ENCODE results near the gene CACNG4.

The CACNG4 gene

DNA sequence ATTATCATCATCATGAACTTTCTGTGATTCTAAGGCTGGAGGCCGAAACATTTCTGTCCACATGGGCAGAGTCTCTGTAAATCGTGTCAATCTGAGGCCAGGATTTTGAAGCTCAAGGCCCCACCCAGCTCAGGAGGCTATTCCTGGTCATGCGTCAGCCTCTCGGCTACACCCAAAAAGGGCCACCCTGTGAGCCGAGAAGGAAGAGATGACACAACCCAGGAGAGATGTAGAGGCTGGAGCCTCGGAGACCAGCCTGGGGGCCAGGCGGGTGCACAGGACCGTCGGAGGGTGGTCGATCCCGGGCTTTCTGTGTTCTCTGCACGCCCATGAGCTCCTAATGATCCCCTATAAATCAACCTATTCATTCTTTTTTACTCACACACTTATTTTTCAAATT is 78.8 kb downstream of the CACNG4 start:
- no peak for DNase-seq (ENCODE audit: low read depth)

GRCh38 chr17:67044016-67044772 is 79.7 kb downstream of the CACNG4 start, which contains the start of gene CACNG1:
CACNG1 (plus strand) TSS chr17:67044554; CDS start chr17:67044661, 107 bp downstream.
- no peak for DNase-seq (ENCODE audit: low read depth)

DNA sequence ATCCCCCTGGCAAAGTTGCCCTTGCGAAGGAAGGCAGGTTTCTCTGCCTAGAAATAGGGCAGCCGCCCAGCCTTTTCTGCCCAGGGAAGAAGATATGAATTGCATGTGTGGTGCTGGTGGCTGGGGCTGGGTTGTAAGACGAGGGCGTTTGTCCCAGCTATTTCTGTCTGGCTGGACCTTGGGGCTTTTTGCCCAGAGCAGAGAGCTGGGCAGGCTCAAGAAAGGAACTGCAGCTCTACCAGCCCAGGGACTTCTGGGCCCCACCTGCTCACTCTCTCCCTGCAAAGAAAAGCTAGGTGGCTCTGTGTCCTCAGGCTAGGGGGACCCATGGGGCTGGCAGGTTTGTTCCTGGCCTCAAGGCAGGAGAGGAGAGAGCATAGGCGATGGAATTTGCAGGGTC is 80.4 kb downstream of the CACNG4 start:
- DNase-seq (ENCODE audit: low read depth): no peak

GRCh38 chr17:67046398-67046797 is 81.9 kb downstream of the CACNG4 start:
- no peak for DNase-seq (ENCODE audit: low read depth)

DNA sequence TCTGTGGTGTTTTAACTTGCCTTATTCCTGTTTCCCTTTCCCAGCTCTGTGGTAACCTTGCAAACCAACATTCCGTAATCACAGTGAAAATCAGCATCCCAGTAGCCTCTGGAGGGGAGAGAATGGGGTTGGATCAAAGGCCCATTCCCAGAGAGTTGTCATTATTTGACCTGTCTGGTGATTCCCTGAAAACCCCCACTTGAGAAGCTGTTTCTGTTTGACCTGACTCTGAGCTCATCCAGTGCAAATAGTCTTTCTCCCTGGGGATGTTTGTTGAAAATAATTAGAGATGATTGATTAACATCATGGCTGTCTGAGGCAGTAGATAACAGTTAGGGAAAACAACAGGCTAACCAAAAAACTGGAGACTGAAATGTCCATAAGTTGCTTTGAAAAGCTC is 82.9 kb downstream of the CACNG4 start:
- DNase-seq (ENCODE audit: low read depth): no peak

DNA sequence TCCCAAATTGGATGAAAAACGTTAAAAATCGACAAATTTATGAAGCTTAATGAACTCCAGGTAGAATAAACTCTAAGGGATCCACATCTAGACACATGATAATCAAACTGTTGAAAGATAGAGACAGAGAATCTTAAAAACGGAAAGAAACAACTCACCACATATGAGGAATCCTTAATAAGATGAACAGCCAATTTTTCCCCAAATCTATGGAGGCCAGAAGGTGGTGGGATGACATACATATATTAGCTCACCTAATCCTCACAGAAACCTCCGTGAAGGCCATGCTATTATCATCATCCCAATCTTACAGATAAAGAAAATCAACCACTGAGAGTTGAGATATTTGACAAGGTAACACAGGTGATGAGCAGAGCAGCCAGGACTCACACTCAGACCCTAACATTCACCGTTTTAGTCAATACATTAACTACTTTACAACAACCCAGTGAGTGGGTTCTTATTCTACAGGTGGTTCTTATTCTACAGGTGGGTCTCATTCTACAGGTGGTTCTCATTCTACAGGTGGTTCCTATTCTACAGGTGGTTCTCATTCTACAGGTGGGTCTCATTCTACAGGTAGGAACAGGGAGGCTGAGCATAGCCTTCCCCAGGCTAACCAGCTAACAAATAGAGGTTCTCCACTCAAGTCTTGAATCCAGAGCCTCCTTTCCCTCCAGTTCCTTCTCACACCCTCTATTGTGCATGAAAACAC is 84.7 kb downstream of the CACNG4 start:
- DNase-seq (ENCODE audit: low read depth): no peak

GRCh38 chr17:67050066-67050465 is 85.6 kb downstream of the CACNG4 start:
- no peak for DNase-seq (ENCODE audit: low read depth)

GRCh38 chr17:67050471-67051154 is 86.1 kb downstream of the CACNG4 start:
- no peak for DNase-seq (ENCODE audit: low read depth)

GRCh38 chr17:67051155-67051538 is 86.6 kb downstream of the CACNG4 start:
- DNase-seq (ENCODE audit: low read depth): no peak

DNA sequence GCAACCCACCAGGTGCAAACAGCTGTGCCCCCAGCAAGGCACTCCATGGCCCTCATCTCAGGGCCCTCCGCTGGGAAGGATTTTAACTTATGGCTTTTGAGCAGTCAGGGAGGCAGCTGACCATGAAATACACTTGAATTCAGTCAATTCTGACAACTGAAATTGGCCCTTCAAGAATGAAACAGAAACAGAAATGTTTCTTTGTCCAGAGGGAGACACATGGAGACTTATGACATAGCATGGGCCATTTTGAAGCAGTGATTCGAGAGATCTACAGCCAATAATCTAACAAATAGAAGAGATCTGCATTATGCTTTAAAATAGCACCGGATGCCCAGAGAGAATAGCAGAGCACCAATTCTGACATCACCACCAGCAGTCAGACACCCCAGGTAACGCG is 87.3 kb downstream of the CACNG4 start:
- no peak for DNase-seq (ENCODE audit: low read depth)

DNA sequence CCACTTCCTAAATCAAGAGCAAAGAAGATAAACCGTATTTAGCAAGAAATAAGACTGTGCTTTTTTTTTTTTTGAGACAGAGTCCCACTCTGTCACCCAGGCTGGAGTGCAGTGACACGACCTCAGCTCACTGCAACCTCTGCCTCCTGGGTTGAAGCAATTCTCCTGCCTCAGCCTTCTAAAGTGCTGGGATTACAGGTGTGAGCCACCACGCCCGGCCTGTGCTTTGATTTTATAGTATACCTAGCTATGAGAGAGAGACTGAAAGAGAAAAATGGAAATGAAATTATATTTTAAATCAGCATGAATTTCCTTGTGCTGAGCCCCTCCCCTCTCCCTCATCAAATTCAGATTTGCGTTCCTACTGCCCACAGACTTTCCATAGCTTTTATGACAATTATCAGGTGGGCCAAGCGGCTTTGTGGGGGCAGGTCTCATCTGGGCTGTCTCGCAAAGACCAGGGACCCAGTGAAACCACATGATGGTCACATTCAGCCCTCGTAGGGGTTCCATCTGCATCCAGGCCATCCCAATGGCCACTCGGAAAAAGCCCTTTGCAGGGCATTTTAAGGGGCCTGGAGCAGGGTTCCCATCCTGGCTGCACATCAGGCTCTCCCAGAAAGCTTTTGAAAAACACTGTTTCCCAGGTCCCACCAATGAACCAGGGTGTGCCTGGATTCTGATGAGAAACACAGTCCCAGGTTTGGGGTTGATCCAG is 88.4 kb downstream of the CACNG4 start:
- no peak for DNase-seq (ENCODE audit: low read depth)

GRCh38 chr17:67053438-67054000 is 89.0 kb downstream of the CACNG4 start:
- no peak for DNase-seq (ENCODE audit: low read depth)

GRCh38 chr17:67054011-67054591 is 89.6 kb downstream of the CACNG4 start:
- no peak for DNase-seq (ENCODE audit: low read depth)

DNA sequence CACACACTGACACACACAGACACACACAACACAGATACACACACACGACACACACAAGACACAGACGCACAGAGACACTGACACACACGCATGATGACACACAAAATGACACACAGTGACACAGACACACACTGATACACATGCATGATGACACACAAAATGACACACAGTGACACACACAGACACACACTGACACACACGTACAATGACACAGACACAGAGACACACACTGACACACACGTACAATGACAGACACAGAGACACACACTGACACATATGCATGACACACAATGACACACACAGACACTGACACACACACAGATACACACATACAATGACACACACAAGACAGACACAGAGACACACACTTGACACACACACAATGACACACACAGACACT is 90.1 kb downstream of the CACNG4 start:
- DNase-seq (ENCODE audit: low read depth): no peak

DNA sequence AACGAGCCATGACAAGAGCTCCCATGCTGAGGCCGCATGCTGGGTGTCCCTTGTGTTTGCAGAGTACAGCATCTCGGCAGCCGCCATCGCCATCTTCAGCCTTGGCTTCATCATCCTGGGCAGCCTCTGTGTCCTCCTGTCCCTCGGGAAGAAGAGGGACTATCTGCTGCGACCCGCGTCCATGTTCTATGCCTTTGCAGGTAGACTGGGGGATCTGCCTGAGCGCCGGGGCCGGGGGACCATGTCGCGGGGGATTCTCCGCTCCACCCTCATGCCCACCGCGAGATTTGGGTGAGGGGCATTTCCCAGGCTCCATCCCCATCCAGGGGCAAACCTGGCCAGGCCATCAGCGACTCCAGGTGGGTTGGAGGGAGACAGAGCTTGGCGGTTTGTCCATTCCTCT is 90.5 kb downstream of the CACNG4 start:
- DNase-seq (ENCODE audit: low read depth): no peak

GRCh38 chr17:67055811-67056745 is 91.6 kb downstream of the CACNG4 start:
- no peak for DNase-seq (ENCODE audit: low read depth)

- no peak for DNase-seq (ENCODE audit: low read depth)
Measured at GRCh38 chr17:67056746-67057490, 92.4 kb downstream of the CACNG4 start.

GRCh38 chr17:67058036-67058435 is 93.5 kb downstream of the CACNG4 start:
- DNase-seq (ENCODE audit: low read depth): no peak

DNA sequence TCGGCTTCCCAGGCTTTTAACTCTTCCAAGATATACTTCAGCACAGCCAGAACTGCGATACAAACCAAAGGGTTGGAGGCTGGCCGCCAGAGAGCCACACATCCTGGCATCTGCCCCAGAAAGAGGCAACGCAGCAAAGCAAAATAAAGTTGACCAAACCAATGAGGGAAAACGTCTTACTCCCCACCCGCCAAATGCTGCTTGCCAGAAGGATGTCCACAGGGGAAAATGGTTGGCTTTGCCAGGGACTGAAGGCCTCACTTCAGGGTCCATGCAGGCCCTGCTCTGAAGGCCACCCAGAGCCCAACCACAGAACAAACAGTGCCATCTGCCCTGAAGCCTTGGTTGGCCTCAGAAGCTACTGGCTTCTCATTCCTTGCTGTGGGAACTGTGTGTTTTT is 94.9 kb downstream of the CACNG4 start:
- DNase-seq (ENCODE audit: low read depth): no peak

DNA sequence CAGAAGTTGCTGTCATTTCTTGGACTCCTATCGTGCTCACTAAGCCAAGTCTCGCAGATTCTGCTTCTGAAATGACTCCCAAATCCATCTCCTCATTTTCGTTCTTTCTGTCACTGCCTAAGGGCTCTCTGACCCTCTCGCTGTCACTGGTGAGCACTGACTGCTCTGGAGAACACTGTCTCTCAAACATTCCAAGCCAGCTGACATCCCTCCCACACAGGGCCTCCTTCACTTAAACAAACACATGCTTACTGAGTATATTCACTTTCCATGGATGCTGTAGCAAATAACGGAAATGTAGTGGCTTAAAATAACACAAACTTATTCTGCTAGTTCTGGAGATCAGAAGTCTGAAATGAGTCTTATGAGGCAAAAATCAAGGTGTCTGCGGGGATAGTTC is 98.6 kb downstream of the CACNG4 start:
- no peak for DNase-seq (ENCODE audit: low read depth)

All from fibroblast of the conjunctiva (primary cell).